HUES48 (cell line): ENCODE data around the gene STX1B.

Experiments used
- H3K27ac ChIP-seq: one replicate; pipeline ENCODE4 v1.7.0; 2013; ENCODE audit warnings: low read depth, low read length, inconsistent platforms
- H3K27me3 ChIP-seq: 2 replicates; pipeline ENCODE4 v1.6.1; 2013; ENCODE audit warnings: mild to moderate bottlenecking, low read length; ENCODE audit not compliant: control insufficient read depth, insufficient read depth
- H3K36me3 ChIP-seq: 2 replicates; pipeline ENCODE4 v1.6.1; 2013; ENCODE audit warnings: low read length; ENCODE audit not compliant: control insufficient read depth, insufficient read depth
- H3K4me1 ChIP-seq: 2 replicates; pipeline ENCODE4 v1.6.1; 2013; ENCODE audit warnings: mild to moderate bottlenecking, low read length; ENCODE audit not compliant: control insufficient read depth, insufficient read depth
- H3K4me3 ChIP-seq: 2 replicates; pipeline ENCODE4 v1.5.1; 2013; ENCODE audit warnings: mild to moderate bottlenecking, low read depth, low read length
- H3K9ac ChIP-seq: 2 replicates; pipeline ENCODE4 v1.6.1; 2013; ENCODE audit warnings: mild to moderate bottlenecking, low read depth, low read length, moderate library complexity
- H3K9me3 ChIP-seq: 2 replicates; pipeline ENCODE4 v1.6.1; 2013; ENCODE audit warnings: low read length; ENCODE audit not compliant: control insufficient read depth, insufficient read depth

STX1B gene

DNA sequence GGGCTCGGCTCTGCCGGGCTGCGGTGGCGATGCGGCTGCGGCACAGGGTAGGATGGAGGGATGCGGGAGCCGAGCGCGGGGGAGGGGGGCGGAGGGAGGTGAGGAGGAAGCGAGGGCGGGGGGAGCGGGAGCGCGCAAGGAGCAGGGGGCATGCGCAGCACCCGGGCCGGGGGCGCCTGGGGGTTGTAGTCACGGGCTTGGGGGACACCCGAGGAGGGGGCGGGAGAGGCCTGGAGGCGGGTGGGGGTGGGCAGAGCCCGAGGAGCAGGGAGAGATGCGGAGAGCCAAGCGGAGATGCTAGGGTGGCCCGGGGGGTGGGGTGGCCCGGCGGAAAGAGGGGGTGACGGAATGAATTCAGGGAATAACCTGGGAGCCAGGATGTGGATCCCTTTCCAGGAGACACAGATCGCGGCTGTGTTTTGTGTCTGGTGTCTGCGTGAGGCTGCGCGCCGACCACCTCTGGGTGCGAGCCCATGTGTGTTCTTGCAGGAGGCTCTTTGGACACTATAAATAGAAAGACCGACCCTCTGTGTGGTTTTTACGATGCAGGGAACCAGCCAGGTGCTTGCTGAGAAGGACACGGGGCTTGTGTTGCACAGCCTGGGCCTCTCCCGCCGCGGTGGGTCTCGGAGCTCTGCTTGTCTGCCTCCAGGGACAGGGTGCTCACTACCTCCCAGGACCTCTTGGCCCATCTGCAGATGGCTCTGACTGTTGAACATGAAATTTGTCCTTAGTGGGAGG is at the start of gene STX1B:
STX1B (minus strand) TSS at position 54 of the 741 bp plus-strand sequence. CDS start 242 bp downstream, outside the sequence.
- peak within 1 kb of the TSS; percentile 67 for H3K4me3 ChIP-seq

DNA sequence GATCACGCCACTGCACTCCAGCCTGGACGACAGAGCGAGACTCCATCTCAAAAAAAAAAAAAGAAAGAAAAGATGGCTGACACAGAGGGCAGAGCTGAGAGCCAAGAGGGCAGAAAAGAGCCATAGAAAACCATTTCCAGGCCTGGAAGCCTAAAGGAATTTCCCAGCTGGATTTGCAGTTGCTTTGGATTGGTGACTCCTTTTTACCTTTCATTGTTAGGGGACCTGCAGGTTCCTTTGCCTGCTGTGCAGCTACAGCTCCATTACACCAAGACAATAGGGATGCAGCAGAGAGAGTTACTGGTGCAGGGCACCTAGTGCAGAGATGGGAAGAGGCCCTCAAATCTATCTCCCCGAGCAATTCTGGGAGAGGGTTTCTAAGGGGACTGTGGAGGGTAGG is 45.2 kb upstream of the STX1B start:
- Histone ChIP-seq H3K9me3 (no peaks in the 10 kb centered on the region), H3K9ac (no peak overlapping the region), H3K27me3 (no peaks in the 10 kb centered on the region)

More for the DNA sequence above, at the start of gene STX1B:
- H3K27me3 ChIP-seq: peaks cover 5% of the 10 kb centered on the region; the same call in 1 of the 2 replicates
- H3K36me3 ChIP-seq: no peaks in the 10 kb centered on the region
- peak within 1 kb of the TSS; percentile 21; the same call in 1 of the 2 replicates for H3K9ac ChIP-seq
- no peaks in the 10 kb centered on the region for H3K9me3 ChIP-seq
- no peak within 1 kb of the TSS for H3K27ac ChIP-seq
- H3K4me1 ChIP-seq: peaks cover 13% of the 10 kb centered on the region

DNA sequence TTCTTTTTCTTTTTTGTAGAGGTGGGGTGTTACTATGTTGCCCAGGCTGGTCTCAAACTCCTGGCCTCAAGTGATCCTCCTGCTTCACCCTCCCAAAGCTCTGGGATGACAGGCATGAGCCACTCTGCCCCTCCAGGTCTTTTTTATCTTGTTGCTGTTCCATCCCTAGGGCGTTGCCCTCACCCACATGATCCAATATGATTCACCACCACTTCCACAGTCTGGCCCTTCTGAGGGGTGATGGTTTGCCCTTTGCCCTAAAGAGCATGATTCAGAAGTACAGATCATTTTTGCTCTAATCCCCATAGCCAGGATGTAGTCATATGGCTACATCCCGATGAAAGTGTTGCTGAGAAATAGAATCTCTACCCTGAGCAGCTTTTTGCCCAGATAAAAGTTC is 41.7 kb upstream of the STX1B start:
- Histone ChIP-seq H3K4me3 (no peak overlapping the region), H3K27ac (no peak overlapping the region), H3K4me1 (peaks cover 4% of the 10 kb centered on the region; the same call in 1 of the 2 replicates), H3K9me3 (no peaks in the 10 kb centered on the region), H3K36me3 (no peaks in the 10 kb centered on the region), H3K9ac (no peak overlapping the region), H3K27me3 (no peaks in the 10 kb centered on the region)

More for the DNA sequence above, 45.2 kb upstream of the STX1B start:
- Histone ChIP-seq H3K4me3 (no peak overlapping the region), H3K4me1 (no peaks in the 10 kb centered on the region), H3K27ac (no peak overlapping the region), H3K36me3 (peaks cover 5% of the 10 kb centered on the region)

DNA sequence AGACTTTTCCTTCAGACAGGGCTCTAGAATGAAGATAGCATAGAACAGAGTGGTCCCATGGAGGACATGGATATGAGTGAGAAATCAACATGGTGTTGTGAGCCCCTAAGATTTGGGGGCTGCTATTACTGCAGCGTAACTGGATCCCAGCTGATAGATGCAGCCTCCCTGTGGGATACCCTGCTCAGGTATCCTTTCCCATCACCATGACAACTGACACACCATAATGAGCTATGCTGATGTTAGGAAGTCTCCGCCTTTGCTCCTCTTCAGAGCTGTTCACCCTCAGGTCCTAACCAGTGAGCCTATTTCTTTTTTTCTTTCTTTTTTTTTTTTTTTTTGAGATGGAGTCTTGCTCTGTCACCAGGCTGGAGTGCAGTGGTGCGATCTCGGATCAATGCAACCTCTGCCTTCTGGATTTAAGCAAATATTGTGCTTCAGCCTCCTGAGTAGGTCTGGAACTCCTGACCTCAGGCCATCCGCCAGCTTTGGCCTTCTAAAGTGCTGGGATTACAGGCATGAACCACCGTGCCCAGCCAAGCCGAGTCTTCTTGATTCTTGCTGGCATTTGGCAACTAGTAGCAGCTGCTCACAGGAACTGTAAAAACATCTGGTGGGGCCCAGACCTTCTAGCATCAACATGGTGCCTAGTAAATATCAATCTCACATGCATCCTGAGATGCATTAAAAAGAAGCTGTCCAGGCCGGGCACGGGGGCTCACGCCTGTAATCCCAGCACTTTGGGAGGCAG is 40.0 kb upstream of the STX1B start:
- peaks cover 4% of the 10 kb centered on the region; the same call in 1 of the 2 replicates for H3K4me1 ChIP-seq
- H3K9me3 ChIP-seq: no peaks in the 10 kb centered on the region
- no peak overlapping the region for H3K4me3 ChIP-seq
- H3K9ac ChIP-seq: no peak overlapping the region
- no peaks in the 10 kb centered on the region for H3K27me3 ChIP-seq
- H3K36me3 ChIP-seq: no peaks in the 10 kb centered on the region
- no peak overlapping the region for H3K27ac ChIP-seq

DNA sequence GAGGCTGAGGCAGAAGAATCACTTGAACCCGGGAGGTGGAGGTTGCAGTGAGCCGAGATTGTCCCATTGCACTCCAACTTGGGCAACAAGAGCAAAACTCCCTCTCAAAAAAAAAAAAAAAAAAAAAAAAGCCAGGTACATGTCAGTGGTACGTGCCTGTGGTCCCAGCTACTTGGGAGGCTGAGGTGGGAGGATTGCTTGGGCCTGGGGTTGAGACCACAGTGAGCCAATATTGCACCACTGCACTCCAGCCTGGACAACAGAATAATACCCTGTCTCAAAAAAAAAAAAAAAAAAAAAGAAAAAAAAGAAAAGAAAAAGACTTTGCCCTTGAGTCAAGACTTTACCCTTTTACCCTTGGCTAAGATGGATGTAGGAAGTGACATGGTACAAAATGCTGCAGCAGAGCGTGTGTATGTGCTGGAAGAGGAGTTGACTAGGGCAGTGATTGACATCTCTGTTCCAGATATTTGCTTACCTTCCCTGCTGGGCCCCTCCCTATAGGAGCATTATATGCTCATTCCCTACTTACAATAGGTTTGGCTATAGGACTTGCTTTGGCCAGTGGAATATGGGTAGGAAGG is 33.6 kb upstream of the STX1B start:
- Histone ChIP-seq H3K9ac (no peak overlapping the region), H3K9me3 (no peaks in the 10 kb centered on the region), H3K27ac (no peak overlapping the region), H3K4me3 (no peak overlapping the region), H3K4me1 (peaks cover 5% of the 10 kb centered on the region; the same call in 1 of the 2 replicates), H3K27me3 (no peaks in the 10 kb centered on the region), H3K36me3 (peaks cover 13% of the 10 kb centered on the region; the same call in 1 of the 2 replicates)

DNA sequence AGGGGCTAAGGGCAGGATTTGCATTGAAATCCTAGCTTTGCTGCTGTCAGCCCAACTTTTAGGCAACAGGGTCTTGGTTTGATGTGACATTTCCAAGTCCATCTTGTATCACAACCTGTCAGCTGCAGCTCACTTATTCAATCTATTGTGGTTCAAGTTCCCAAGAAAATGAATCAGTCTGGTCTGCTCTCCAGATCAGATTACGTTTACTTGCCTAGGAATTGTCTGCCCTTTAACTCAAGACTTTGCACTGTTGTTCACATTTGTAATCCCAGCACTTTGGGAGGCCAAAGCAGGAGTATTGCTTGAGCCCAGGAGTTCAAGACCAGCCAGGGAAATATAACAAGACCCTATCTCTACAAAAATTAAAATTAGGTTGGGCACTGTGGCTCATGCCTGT is 32.9 kb upstream of the STX1B start:
- H3K9ac ChIP-seq: no peak overlapping the region
- no peaks in the 10 kb centered on the region for H3K9me3 ChIP-seq
- H3K27ac ChIP-seq: no peak overlapping the region
- peaks cover 5% of the 10 kb centered on the region; the same call in 1 of the 2 replicates for H3K4me1 ChIP-seq
- H3K4me3 ChIP-seq: no peak overlapping the region
- H3K27me3 ChIP-seq: no peaks in the 10 kb centered on the region
- H3K36me3 ChIP-seq: peaks cover 19% of the 10 kb centered on the region; the same call in 1 of the 2 replicates

DNA sequence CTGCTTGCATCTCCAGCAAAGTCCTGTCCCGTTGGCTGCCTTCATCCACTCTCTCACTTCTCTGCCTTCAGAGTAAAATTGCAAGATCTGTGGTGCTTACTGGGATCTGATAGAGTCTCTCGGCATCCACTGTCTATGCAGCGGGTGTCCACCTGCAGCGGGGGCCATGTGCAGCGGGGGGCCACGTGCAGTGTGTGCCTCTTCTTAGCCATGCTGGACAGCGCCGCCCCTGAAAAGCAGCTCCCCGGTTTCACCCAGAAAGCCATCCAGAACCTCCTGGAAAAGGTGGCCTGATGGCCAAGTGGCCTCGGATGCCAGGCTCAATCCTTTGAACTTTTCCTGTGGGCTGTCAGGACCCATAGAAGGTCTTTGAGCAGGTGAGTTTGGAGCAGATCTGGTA is 32.4 kb upstream of the STX1B start:
- H3K9ac ChIP-seq: no peak overlapping the region
- peak overlapping the region; percentile 69 for H3K4me3 ChIP-seq
- H3K27ac ChIP-seq: no peak overlapping the region
- no peaks in the 10 kb centered on the region for H3K9me3 ChIP-seq
- no peaks in the 10 kb centered on the region for H3K27me3 ChIP-seq
- peaks cover 23% of the 10 kb centered on the region; the same call in 1 of the 2 replicates for H3K36me3 ChIP-seq
- H3K4me1 ChIP-seq: peaks cover 5% of the 10 kb centered on the region; the same call in 1 of the 2 replicates

DNA sequence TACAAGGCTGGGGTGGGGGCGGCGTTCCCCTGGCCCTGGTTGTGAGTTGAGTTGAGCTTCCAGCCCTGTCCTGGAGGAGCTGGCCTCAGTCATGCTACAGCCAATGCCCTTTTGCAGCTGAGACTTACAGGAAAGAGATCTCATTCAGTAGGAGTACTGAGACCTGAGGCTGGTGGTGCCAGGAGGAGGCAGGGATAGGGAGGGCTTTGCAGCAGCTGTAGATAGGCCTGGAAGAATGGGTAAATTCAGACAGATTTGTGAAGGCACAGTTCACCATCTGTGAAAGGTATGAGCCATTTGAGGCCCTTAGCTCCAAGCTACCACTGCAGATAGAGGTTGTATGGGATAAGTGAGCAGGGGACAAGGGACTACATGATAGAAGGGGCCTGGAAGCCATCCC is 28.6 kb upstream of the STX1B start:
- no peak overlapping the region for H3K9ac ChIP-seq
- no peak overlapping the region for H3K4me3 ChIP-seq
- no peaks in the 10 kb centered on the region for H3K27me3 ChIP-seq
- H3K9me3 ChIP-seq: no peaks in the 10 kb centered on the region
- no peak overlapping the region for H3K27ac ChIP-seq
- H3K36me3 ChIP-seq: peaks cover 25% of the 10 kb centered on the region; the same call in 1 of the 2 replicates
- peaks cover 5% of the 10 kb centered on the region; the same call in 1 of the 2 replicates for H3K4me1 ChIP-seq

DNA sequence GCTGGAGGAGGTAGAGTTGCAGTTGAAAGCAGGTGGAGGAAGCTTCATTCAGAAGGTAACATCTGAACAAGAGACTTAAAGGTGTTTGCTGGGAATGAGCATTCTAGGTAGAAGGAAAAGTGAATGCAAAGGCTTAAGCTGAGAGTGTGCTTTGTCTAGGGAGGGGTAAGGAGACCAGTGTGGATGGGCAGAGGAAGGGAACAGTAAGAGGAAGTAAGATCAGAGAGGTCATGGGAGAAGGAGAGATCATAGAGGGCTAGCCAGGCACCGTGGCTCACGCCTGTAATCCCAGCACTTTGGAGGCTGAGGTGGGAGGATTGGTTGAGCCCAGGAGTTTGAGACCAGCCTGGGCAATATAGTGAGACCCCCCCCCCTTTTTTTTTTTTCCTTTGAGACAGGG is 26.3 kb upstream of the STX1B start:
- no peak overlapping the region for H3K4me3 ChIP-seq

DNA sequence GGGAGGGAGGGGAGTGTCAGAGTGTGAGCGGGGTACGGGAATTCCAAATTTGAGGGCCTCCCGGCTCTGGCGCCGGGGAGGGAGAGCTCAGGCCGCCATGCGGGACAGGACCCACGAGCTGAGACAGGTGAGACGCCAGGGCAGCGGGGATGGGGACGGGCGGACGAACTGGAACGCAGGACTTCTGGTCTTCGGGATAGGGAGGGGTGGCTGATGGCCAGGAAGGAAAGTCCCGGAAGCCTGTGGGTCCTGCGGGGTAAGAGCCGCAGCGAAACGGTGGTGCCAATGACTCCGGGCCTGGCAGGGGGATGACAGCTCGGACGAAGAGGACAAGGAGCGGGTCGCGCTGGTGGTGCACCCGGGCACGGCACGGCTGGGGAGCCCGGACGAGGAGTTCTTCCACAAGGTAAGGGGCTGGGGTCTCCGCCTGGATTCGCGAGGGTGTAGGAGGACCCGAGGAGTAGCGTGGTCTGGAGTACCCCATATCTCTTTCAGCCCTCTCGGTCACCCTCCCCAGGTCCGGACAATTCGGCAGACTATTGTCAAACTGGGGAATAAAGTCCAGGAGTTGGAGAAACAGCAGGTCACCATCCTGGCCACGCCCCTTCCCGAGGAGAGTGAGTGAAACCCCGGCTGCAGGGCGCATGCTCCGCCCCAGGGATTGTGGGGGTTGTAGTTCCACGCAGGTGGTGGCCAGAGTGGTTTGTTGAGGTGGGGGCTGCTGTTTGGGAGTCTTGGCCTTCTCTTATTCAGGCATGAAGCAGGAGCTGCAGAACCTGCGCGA is 23.5 kb upstream of the STX1B start:
- peak overlapping the region; percentile 60 for H3K27ac ChIP-seq
- no peaks in the 10 kb centered on the region for H3K9me3 ChIP-seq
- H3K4me1 ChIP-seq: no peaks in the 10 kb centered on the region
- H3K36me3 ChIP-seq: peaks cover 11% of the 10 kb centered on the region; the same call in 1 of the 2 replicates
- H3K9ac ChIP-seq: no peak overlapping the region
- no peaks in the 10 kb centered on the region for H3K27me3 ChIP-seq
- H3K4me3 ChIP-seq: peak overlapping the region; percentile 90

More for the DNA sequence above, 26.3 kb upstream of the STX1B start:
- Histone ChIP-seq H3K9me3 (no peaks in the 10 kb centered on the region), H3K27me3 (no peaks in the 10 kb centered on the region), H3K9ac (no peak overlapping the region), H3K4me1 (no peaks in the 10 kb centered on the region), H3K27ac (no peak overlapping the region), H3K36me3 (peaks cover 25% of the 10 kb centered on the region; the same call in 1 of the 2 replicates)
